Transverse colon (tissue), 4 donors: ENCODE data around the gene CYBC1. TPM values are rescaled to one million over a fixed set of nuclear protein-coding genes. Genes with fewer than 3 reads are reported as not detected.

ENCODE experiments used
- DNase-seq: peaks from one replicate; pipeline ENCODE4 v3.0.0-alpha.2; 2019
- H3K27ac ChIP-seq, 4 donors: fragments of 200-600 bp; sonication (generic); 2 replicates each; pipeline ENCODE4 v1.5.1; 2016 to 2018; ENCODE audit warnings: inconsistent platforms in 4 of 4
- H3K27me3 ChIP-seq: fragments of 200-600 bp; sonication (generic); 2 replicates; pipeline ENCODE4 v1.5.1; 2017; ENCODE audit warnings: inconsistent platforms
- H3K36me3 ChIP-seq, 4 donors: fragments of 200-600 bp; sonication (generic); 2 replicates each; pipeline ENCODE4 v1.5.1; 2017 to 2019; ENCODE audit warnings: inconsistent platforms in 4 of 4
- H3K4me1 ChIP-seq, 4 donors: fragments of 200-600 bp; sonication (generic); 2 replicates each; pipeline ENCODE4 v1.5.1; 2017 to 2020; ENCODE audit warnings: inconsistent platforms in 4 of 4
- H3K4me3 ChIP-seq, 4 donors: fragments of 200-600 bp; sonication (generic); 1 replicate in 1 of 4; 2 replicates in 3 of 4; pipeline versions ENCODE4 v1.5.1 to v1.6.1; 2017 to 2019; ENCODE audit warnings: inconsistent platforms in 4 of 4
- H3K9me3 ChIP-seq, 2 donors: fragments of 200-600 bp; sonication (generic); 2 replicates each; pipeline ENCODE4 v1.5.1; 2017 to 2019; ENCODE audit warnings: inconsistent platforms in 2 of 2
- CTCF ChIP-seq, 5 experiments: fragments of 200-600 bp in 3 of 5; fragments of 450-650 bp in 2 of 5; sonication (generic) in 3 of 5; IDR thresholded peaks; 1 replicate in 2 of 5; 2 replicates in 3 of 5; pipeline ENCODE4 v1.5.1; 2016 to 2017; ENCODE audit warnings: antibody characterized with exemption in 5 of 5, inconsistent platforms in 3 of 5, mild to moderate bottlenecking in 2 of 5, moderate library complexity in 1 of 5
- EP300 ChIP-seq: sonication (generic); formaldehyde crosslinking; IDR thresholded peaks from one replicate; pipeline ENCODE4 v1.6.1; 2017; ENCODE audit warnings: antibody characterized with exemption, low read depth
- POLR2A ChIP-seq: fragments of 450-650 bp; IDR thresholded peaks from one replicate; pipeline ENCODE4 v1.6.1; 2016; ENCODE audit warnings: antibody characterized with exemption, mild to moderate bottlenecking, moderate library complexity
- POLR2AphosphoS5 ChIP-seq, 3 donors: sonication (generic); formaldehyde crosslinking; IDR thresholded peaks; one replicate each; pipeline ENCODE4 v1.6.1; 2016; ENCODE audit warnings: antibody characterized with exemption in 3 of 3
- WGBS, 2 donors: methylation state at CpG; one replicate each; pipeline ENCODE4 v1.1.5; 2018; ENCODE audit warnings: low coverage in 1 of 2; 5-methylcytosine and 5-hydroxymethylcytosine counted together
- in situ Hi-C, 4 donors: fragments of 200-750 bp; cut with MboI; loops; one replicate each; pipeline versions ENCODE4 v1.15.0 to v1.15.1; 2017; ENCODE audit warnings: low sequenced_read_pairs in 3 of 4, low pct_ligation_motif_present in 1 of 4, low pct_unique_long_range_greater_than_20kb in 1 of 4
- intact Hi-C: fragments of 100-400 bp; cut with DNase I; formaldehyde crosslinking; loops from one replicate; pipeline ENCODE4 v1.15.1; 2023; ENCODE audit warnings: low total_unique reads
- total RNA-seq, 4 donors: library from RNA; depleted of rRNA; stranded (reverse); fragments of >200 nt; gene quantifications; one replicate each; pipeline ENCODE4 v1.1.0, GENCODE V29; 2016

Gene CYBC1
- total RNA-seq, 4 donors from 2014 or later: 46.2 to 212 (median 86.2) TPM

GRCh38 chr17:82446124-82446523 lies 4.4 kb downstream of the CYBC1 start:
- H3K27me3 ChIP-seq: no peaks in the 10 kb centered on the region
- 93 to 100% methylated on average over 2 to 15 of the region's 15 CpGs for WGBS, 2 donors
- TF ChIP-seq EP300: no peak
- no peak for TF ChIP-seq POLR2AphosphoS5 (IDR thresholded peaks at IDR 0.05)
- no peak for TF ChIP-seq POLR2A
- no peak for TF ChIP-seq CTCF (IDR thresholded peaks at IDR 0.05)
- H3K9me3 ChIP-seq: no peaks in the 10 kb centered on the region
- no peak overlapping the region for H3K27ac ChIP-seq
- no peaks in the 10 kb centered on the region for H3K36me3 ChIP-seq
- H3K4me1 ChIP-seq: peaks cover 4 to 19% (median 13%) of the 10 kb centered on the region in 4 donors
- in situ Hi-C loops (no loop called here), intact Hi-C loops (no loop called here)
- H3K4me3 ChIP-seq: no peak overlapping the region
- no peak for DNase-seq

GRCh38 chr17:82445542-82445941 lies 5.0 kb downstream of the CYBC1 start:
- in situ Hi-C loops: no loop called here
- Histone ChIP-seq H3K4me1 (peaks cover 4 to 19% (median 12%) of the 10 kb centered on the region in 4 donors), H3K27me3 (no peaks in the 10 kb centered on the region), H3K27ac (peak overlapping the region in 1 of 4 donors; percentile 17), H3K9me3 (no peaks in the 10 kb centered on the region), H3K4me3 (no peak overlapping the region), H3K36me3 (no peaks in the 10 kb centered on the region)
- intact Hi-C loops: no loop called here
- 89% methylated on average over 13 of the region's 13 CpGs; no CpG with 5 or more reads in 1 of the 2 donors for WGBS, 2 donors
- TF ChIP-seq EP300: no peak
- no peak for TF ChIP-seq POLR2A
- TF ChIP-seq CTCF (IDR thresholded peaks at IDR 0.05): no peak
- no peak for TF ChIP-seq POLR2AphosphoS5 (IDR thresholded peaks at IDR 0.05)
- no peak for DNase-seq

GRCh38 chr17:82444941-82445521 lies 5.5 kb downstream of the CYBC1 start:
- TF ChIP-seq POLR2AphosphoS5 (IDR thresholded peaks at IDR 0.05): no peak
- no peaks in the 10 kb centered on the region for H3K36me3 ChIP-seq
- DNase-seq: no peak
- no peaks in the 10 kb centered on the region for H3K9me3 ChIP-seq
- H3K4me1 ChIP-seq: peaks cover 6 to 19% (median 11%) of the 10 kb centered on the region in 4 donors
- H3K4me3 ChIP-seq: no peak overlapping the region
- intact Hi-C loops: no loop called here
- no peaks in the 10 kb centered on the region for H3K27me3 ChIP-seq
- WGBS, 2 donors: 79% methylated on average over 16 of the region's 19 CpGs; no CpG with 5 or more reads in 1 of the 2 donors
- in situ Hi-C loops: no loop called here
- H3K27ac ChIP-seq: peak overlapping the region in 1 of 4 donors; percentile 17

- Histone ChIP-seq H3K27ac (no peak overlapping the region), H3K9me3 (no peaks in the 10 kb centered on the region), H3K4me3 (no peak overlapping the region), H3K4me1 (peaks cover 3 to 13% (median 5%) of the 10 kb centered on the region in 4 donors), H3K27me3 (no peaks in the 10 kb centered on the region), H3K36me3 (no peaks in the 10 kb centered on the region)
- TF ChIP-seq CTCF (IDR thresholded peaks at IDR 0.05) (no peak), POLR2A (no peak), POLR2AphosphoS5 (IDR thresholded peaks at IDR 0.05) (no peak), EP300 (no peak)
- in situ Hi-C loops: no loop called here
- DNase-seq: no peak
- intact Hi-C loops: no loop called here
- WGBS, 2 donors: 95% methylated on average over 35 of the region's 35 CpGs; no CpG with 5 or more reads in 1 of the 2 donors
Observed at GRCh38 chr17:82444284-82444893, 6.2 kb downstream of the CYBC1 start.
